SW 1271 (cell line): Measurements from ENCODE around the gene FOXA1.
"Not testable (repeated sequence)": the region's sequence is repeated elsewhere in the genome, so short reads cannot be mapped to it uniquely, and the experiment has no call there.

ENCODE experiments used
- DNase-seq, 2 experiments: peaks; one replicate each; lab custom pipeline; 2025; lab: John Stamatoyannopoulos, UW

FOXA1 gene

DNA sequence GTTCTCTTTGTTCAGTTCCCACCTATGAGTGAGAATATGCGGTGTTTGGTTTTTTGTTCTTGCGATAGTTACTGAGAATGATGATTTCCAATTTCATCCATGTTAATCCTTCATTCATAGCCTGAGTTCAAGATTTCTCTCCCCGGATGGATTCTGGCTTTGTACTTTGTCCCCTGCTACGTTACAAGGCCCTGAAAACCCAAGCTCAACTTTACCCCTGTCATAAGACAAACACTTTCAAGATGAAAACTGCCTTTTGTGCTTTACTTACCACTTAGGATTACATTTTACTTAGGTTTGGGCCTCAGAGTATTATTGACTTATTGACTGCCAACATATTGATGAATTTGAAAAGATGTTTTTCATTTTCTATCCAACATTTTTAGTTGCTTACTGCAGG lies 36.3 kb downstream of the FOXA1 start:
- no peak for DNase-seq

DNA sequence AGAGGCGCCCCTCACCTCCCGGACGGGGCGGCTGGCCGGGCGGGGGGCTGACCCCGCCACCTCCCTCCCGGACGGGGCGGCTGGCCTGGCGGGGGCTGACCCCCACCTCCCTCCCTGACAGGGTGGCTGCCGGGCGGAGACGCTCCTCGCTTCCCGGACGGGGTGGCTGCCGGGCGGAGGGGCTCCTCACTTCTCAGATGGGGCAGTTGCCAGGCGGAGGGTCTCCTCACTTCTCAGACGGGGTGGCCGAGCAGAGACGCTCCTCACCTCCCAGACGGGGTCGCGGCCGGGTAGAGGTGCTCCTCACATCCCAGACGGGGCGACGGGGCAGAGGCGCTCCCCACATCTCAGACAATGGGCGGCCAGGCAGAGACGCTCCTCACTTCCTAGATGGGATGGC lies 39.5 kb downstream of the FOXA1 start:
- DNase-seq: not testable (repeated sequence)

DNA sequence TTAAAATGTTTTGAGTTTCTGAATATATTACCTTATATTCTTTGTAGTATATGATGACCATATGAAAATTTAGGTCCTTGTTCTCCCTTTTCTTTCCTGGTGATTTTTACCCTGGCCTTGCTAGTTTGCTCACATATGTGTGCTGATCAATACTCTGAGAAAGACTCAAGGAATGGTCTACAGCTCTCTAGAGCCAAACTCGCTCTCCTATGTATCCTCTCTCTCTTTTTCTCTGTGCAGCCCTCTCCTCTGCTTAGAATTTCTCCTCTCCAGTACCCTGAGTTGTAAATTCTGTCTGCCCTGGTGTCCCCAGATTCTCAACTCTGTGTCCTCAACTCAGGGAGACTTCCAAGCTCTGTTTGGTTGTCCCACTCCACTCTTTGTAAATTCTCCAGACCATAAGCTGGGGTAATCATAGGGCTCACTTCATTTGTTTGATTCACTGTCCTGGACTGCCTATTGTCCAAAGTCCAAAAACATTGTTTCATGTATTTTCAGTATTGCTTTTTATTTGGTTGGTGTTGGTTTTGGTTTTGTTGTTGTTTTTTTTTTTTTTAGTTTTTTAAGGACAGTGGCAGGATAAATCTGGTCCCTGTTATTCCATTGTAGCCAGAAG lies 41.0 kb downstream of the FOXA1 start:
- no peak for DNase-seq

DNA sequence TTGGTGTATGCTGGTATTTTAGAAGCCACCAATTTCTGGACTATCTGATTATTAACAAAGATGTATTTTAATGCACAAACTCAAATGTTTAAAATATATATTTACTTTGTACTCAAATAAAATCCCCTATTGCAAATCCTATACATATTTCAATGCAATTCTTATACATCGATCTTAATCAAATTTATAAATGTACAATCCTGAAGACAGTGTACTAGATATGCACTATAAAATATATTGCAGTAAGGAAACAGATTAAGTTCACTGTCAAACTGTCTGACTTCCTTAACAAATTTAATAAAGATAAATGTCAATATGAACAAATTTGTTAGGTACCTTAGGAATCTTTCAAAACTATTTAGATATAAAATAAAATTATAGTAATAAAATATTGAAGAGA lies 43.9 kb downstream of the FOXA1 start:
- DNase-seq: no peak

DNA sequence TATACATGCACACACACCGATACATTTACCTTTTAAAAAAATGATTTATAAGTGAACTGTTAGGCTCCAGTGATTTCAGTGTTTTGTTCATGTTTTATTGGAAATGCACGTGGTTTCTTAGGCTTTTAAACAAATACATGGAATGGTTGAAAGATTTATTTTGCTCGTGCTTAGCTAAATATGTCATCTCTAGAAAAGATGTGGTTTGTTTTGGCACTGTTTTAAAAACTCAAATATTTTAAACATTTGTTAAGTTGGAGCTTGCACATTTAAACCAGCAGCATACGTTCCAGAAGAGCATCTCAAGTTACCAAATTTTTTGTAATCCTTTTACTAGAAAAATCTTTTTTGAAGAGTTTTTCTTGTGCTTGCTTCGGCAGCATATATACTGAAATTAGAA lies 44.5 kb downstream of the FOXA1 start:
- DNase-seq: no peak

DNA sequence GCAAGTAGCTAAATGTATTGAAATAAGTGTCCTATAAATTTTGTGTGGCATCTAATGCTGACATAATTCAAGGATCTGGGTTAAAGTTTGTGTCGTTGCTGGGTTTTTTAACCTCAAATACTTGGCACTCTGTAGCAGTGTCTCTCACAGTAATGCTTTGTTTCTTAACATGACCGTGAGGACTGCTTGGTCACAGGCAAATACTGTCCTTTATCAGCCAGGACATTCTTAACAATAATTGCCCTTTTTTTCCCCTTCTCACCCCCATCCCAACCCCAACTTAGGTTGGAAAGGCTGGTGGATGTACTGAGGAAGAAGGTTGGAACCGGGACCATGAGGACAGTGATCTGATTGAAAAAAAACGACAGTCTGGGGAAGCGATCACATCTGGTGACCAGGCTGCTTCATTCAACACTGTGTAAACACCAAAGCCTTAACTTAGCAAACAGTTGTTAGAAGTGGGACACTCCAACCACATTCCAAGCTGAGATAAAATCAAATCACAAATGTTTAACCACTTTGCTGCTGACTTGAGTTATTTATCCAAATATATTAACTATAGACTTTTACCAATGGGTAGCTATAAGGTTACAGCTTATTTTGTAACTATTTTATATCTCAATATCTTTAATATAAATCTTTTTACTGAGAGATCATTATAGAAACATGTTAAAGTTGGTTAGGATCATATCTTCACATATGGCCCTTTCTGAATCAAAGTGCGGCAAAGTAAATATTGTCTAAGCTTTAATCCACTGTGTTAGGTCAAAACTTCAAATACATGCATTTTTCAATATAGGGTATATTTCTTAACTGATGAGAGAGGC lies 48.2 kb downstream of the FOXA1 start:
- no peak for DNase-seq

DNA sequence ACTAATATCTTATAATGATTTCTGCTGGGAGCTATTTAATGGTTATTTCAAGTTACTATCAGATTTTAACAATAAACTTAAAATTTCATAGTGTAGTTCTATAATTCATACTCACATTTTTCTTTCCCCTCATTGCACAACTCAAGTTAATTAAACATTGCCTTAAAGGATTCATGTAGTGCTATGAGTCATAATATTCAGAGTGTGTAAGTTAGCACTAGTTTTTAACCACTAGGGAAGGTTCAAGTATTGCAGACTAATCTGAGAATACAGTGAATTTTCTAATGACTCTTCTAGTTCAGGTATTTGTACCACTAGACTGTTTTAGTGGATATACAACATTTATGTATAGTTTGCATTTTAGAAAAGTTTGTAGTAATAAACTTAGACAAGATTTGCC lies 49.9 kb downstream of the FOXA1 start:
- no peak for DNase-seq

DNA sequence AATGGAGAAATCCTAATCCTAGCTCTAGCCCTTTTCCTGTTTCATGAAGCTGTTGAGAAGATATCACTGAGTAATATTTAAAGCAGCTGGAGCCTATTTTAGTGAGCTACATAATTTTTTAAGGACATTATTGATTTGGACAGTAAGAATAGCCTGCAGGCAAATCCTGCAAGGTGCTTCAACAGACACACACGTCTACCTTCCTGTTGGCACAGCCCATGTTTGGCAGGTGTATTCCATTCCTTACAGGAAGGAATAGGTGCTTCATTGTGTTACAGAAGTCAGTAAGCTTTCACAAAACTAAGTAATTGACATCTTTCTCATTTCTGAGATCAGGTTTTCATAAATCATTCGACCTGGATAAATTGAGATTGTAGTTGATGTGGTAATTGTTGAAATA lies 50.6 kb downstream of the FOXA1 start:
- no peak for DNase-seq

DNA sequence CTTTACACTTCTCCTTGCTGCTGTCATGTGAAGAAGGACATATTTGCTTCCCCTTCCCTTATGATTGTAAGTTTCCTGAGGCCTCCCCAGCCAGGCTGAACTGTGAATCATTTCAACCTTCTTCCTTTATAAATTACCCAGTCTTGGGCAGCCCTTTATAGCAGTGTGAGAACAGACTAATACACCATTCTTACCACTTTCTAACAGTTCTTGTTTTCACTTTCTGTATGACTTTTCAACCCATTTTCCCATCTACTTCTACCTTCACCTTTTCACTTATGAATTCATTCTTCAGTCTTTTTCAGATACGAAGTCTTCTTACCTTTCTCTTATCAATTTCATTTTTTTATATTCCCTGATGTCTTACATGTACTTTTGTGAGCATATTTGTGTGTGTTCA lies 55.1 kb downstream of the FOXA1 start:
- no peak for DNase-seq
